Measurements from ENCODE around the gene RALGAPA2. TPM values are rescaled to one million over a fixed set of nuclear protein-coding genes. Genes with fewer than 3 reads are reported as not detected.
A peak's percentile ranks its signal among the peaks of the same experiment; 100 is the strongest.

RALGAPA2 gene
- total and polyA plus RNA-seq, 7 donors: 8.4 to 23.2 (median 18.5) TPM

DNA sequence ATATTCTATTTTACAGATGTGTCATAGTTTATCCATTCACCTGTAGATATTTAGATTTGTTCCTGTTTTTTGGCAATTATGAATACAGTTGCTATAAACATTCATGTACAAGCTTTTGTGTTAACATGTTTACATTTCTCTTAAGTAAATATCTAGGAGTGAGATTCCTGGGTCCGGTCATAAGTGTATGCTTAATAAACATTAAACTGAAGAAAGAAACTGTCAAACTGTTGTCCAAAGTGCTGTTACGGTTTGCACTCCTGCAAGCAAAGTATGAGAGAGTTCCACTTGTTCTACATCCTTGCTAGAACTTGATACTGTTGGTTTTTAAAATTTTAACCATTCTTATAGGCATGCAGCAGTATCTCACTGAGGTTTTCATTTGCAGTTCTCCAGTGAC lies 138.6 kb downstream of the RALGAPA2 start:
- no peaks in the 10 kb centered on the region for H3K9me3 ChIP-seq
- DNase-seq: no peak
- no peak overlapping the region for H3K27ac ChIP-seq
- 23 to 69% methylated on average over 2 of the region's 2 CpGs for WGBS, 2 donors
- no peak overlapping the region for H3K4me3 ChIP-seq
- no peak for TF ChIP-seq POLR2AphosphoS5 (IDR thresholded peaks at IDR 0.05)
- TF ChIP-seq, protein P1, sequence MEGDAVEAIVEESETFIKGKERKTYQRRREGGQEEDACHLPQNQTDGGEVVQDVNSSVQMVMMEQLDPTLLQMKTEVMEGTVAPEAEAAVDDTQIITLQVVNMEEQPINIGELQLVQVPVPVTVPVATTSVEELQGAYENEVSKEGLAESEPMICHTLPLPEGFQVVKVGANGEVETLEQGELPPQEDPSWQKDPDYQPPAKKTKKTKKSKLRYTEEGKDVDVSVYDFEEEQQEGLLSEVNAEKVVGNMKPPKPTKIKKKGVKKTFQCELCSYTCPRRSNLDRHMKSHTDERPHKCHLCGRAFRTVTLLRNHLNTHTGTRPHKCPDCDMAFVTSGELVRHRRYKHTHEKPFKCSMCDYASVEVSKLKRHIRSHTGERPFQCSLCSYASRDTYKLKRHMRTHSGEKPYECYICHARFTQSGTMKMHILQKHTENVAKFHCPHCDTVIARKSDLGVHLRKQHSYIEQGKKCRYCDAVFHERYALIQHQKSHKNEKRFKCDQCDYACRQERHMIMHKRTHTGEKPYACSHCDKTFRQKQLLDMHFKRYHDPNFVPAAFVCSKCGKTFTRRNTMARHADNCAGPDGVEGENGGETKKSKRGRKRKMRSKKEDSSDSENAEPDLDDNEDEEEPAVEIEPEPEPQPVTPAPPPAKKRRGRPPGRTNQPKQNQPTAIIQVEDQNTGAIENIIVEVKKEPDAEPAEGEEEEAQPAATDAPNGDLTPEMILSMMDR (IDR thresholded peaks at IDR 0.05): no peak
- no peak for TF ChIP-seq POLR2A (IDR thresholded peaks at IDR 0.05)
- TF ChIP-seq EP300 (IDR thresholded peaks at IDR 0.05): no peak
- peaks cover 0 to 51% (median 2%) of the 10 kb centered on the region in 4 donors for H3K36me3 ChIP-seq
- H3K4me1 ChIP-seq: no peaks in the 10 kb centered on the region
- intact Hi-C loops (cut with DNase I): no loop called here
- H3K27me3 ChIP-seq: no peaks in the 10 kb centered on the region

DNA sequence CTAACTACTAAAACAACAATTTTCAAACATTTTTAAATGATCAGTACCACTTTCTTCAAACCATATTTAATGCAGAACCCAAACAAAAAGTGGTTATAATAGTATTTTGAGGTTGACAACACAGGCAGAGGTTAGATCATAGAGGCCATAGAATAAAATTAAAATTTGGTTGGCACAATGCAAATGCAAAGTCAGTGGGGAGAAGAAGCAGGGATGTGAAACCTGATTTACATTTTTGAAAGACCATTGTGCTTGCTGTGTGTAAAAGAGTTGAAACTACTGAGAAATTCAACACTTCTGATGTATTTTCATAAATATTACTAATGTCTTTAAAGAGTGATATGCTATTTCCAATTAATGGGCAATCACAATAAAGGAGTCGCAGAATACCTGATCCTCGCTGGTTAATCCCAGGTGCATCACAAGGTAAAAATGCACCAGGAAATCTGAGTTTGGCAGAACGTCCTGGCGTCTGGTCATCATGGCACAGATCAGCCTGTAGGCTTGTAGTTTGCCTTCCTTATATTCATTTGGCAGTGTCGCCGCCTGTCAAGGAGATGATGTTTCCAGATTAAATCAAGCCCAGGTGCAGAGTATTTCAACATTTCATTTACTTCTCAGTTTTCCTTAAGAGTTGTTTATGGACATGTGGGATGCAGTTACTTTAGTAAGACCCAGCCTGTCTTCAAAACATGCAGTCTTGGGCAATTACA lies 141.2 kb downstream of the RALGAPA2 start:
- TF ChIP-seq, protein P1 (IDR thresholded peaks at IDR 0.05): no peak
- TF ChIP-seq EP300 (IDR thresholded peaks at IDR 0.05): no peak
- no peak for TF ChIP-seq POLR2A (IDR thresholded peaks at IDR 0.05)
- no peak for TF ChIP-seq POLR2AphosphoS5 (IDR thresholded peaks at IDR 0.05)
- WGBS, 2 donors: 94 to 97% methylated on average over 6 of the region's 6 CpGs
- Histone ChIP-seq H3K4me1 (no peaks in the 10 kb centered on the region), H3K27ac (no peak overlapping the region), H3K27me3 (no peaks in the 10 kb centered on the region), H3K9me3 (no peaks in the 10 kb centered on the region), H3K36me3 (peaks cover 0 to 51% (median 2%) of the 10 kb centered on the region in 4 donors), H3K4me3 (no peak overlapping the region)
- DNase-seq: no peak
- intact Hi-C loops (cut with DNase I): no loop called here

DNA sequence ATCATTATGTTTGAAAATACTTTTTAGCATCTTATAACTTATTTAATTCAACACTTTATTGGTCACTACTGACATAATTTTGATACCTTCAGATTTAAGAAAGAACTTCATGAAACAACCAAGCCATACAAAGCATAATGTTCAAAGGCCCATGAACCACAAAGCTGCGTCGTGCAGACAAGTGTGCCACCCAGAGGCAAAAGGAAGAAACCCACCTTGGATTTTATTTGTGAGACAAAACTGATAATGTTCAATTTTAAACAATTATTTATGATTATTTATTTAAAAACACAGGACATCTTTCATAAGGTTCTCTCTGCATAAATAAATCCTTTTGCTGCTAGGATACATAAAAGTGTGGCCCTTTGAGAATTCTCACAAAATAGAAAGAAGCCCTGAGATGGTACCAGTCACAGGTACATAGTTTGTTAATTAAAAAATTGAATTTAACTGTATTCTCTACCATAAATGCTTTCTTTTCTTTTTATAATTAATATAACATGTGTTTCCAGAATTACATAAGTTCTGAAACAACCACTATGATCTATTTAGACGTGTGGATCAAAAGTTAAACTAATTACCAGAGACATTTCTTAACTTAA lies 143.7 kb downstream of the RALGAPA2 start:
- no peaks in the 10 kb centered on the region for H3K4me1 ChIP-seq
- TF ChIP-seq, protein P1 (IDR thresholded peaks at IDR 0.05): peak in 2 of 4 experiments; percentile 43 to 54
- TF ChIP-seq POLR2A (IDR thresholded peaks at IDR 0.05): no peak
- intact Hi-C loops (cut with DNase I): loop anchor here (2.0 to 5.0 kb wide), 2 partner anchors 208 to 486 kb away; no protein-coding TSS in a partner anchor
- DNase-seq: no peak
- WGBS, 2 donors: 20 to 34% methylated on average over 3 of the region's 3 CpGs
- peaks cover 0 to 40% (median 2%) of the 10 kb centered on the region in 4 donors for H3K36me3 ChIP-seq
- H3K27me3 ChIP-seq: no peaks in the 10 kb centered on the region
- no peaks in the 10 kb centered on the region for H3K9me3 ChIP-seq
- H3K27ac ChIP-seq: no peak overlapping the region
- H3K4me3 ChIP-seq: no peak overlapping the region

DNA sequence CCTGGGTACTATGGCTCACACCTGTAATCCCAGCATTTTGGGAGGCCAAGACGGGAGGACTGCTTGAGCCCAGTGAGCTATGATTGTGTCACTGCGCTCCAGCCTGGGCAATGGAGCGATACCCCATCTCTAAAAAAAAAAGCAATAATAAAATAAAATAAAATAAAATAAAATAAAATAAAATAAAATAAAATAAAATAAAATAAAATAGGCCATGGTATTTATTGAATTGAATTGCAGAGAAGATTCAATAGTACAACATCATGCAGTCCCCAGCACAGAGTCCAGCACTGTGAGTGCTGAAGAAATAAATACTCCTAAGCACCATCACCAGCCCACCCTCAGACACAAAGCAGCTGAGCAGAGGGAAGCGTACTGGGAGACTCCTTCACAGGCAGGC lies 144.7 kb downstream of the RALGAPA2 start:
- Histone ChIP-seq H3K36me3 (peaks cover 0 to 30% (median 2%) of the 10 kb centered on the region in 4 donors), H3K27ac (no peak overlapping the region), H3K4me1 (no peaks in the 10 kb centered on the region), H3K9me3 (no peaks in the 10 kb centered on the region), H3K27me3 (no peaks in the 10 kb centered on the region), H3K4me3 (no peak overlapping the region)
- TF ChIP-seq POLR2A (IDR thresholded peaks at IDR 0.05) (no peak), EP300 (IDR thresholded peaks at IDR 0.05) (no peak), POLR2AphosphoS5 (IDR thresholded peaks at IDR 0.05) (no peak)
- TF ChIP-seq, protein P1 (IDR thresholded peaks at IDR 0.05): no peak
- 94 to 97% methylated on average over 4 of the region's 4 CpGs for WGBS, 2 donors
- DNase-seq: no peak
- intact Hi-C loops (cut with DNase I): loop anchor here (2.0 to 5.0 kb wide), 2 partner anchors 207 to 485 kb away; no protein-coding TSS in a partner anchor
